ENCODE results near the gene DENND1A. TPM values are rescaled to one million over a fixed set of nuclear protein-coding genes. Genes with fewer than 3 reads are reported as not detected.

DENND1A gene
- polyA plus RNA-seq, 1 experiment = 16.2 TPM

DNA sequence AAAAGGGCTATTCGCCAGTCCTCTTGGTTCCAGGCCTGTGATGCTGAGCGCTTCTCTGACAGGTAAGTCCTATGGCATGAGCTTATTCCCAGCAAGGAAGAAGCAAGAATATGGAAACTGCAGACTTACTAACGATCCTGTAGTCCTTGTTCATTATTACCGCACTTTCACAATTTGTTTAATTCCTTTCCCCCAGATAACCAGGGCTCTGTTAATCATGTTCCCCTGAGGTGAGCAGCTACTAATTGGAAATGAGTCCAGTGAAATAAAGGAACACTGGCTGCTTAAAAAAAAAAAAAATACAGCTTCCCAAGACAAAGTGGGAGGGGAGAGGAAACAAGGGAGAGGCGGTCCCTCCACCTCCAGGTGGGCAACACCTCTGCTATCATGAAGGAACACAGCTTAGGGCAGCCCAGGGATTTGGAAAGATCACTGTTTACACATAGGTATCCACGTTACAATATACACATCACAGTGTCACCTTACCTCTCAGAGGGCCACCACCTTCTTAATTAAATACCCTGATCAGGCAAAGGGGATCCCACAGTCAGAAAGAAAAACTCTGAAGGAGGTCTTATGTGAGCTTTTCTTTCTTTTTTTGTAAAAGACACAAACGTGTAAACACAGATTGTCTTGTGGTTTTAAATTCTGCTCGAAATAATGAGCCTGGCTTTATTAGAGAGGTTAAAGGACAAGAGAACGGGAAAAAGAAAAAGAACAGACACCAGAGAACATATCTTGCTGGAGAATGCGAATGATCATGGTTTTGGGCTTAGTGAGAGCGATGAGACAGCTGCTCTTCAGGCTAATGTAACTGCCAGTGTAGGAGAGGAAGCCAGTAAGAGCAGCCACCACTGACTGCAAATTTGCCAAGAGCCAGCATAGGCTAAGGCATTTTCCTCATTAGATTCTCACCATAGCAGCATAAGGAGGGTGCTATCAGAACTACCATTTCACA is 315.3 kb downstream of the DENND1A start:
- POLR2A ChIA-PET = no interaction called here
- Histone ChIP-seq H3K9me3 (ENCODE audit: control insufficient read depth, insufficient read depth, low read length) (no peaks in the 10 kb centered on the region), H3K4me3 (ENCODE audit: low read depth, low read length) (no peak overlapping the region), H3K27ac (ENCODE audit: low read depth, low read length) (no peak overlapping the region), H3K27me3 (ENCODE audit: control insufficient read depth, insufficient read depth, low read length) (no peaks in the 10 kb centered on the region)
- no peak for DNase-seq (ENCODE audit: low read depth, low spot score)
- no peak for TF ChIP-seq CTCF (IDR thresholded peaks at IDR 0.05; ENCODE audit: low read depth, low read length)
- CTCF ChIA-PET = interaction anchor here (0.6 kb wide), 1 partner anchor 379 kb away, joined by 4 read pairs; no protein-coding TSS in a partner anchor

GRCh38 chr9:123611226-123611625 is 318.7 kb downstream of the DENND1A start:
- CTCF ChIA-PET = no interaction called here
- Histone ChIP-seq H3K27ac (ENCODE audit: low read depth, low read length) (no peak overlapping the region), H3K27me3 (ENCODE audit: control insufficient read depth, insufficient read depth, low read length) (no peaks in the 10 kb centered on the region), H3K4me3 (ENCODE audit: low read depth, low read length) (no peak overlapping the region), H3K9me3 (ENCODE audit: control insufficient read depth, insufficient read depth, low read length) (no peaks in the 10 kb centered on the region)
- DNase-seq (ENCODE audit: low read depth, low spot score) = no peak
- no peak for TF ChIP-seq CTCF (IDR thresholded peaks at IDR 0.05; ENCODE audit: low read depth, low read length)
- POLR2A ChIA-PET = no interaction called here

- Histone ChIP-seq H3K4me3 (ENCODE audit: low read depth, low read length) (no peak overlapping the region), H3K27ac (ENCODE audit: low read depth, low read length) (no peak overlapping the region), H3K27me3 (ENCODE audit: control insufficient read depth, insufficient read depth, low read length) (no peaks in the 10 kb centered on the region), H3K9me3 (ENCODE audit: control insufficient read depth, insufficient read depth, low read length) (no peaks in the 10 kb centered on the region)
- no peak for TF ChIP-seq CTCF (IDR thresholded peaks at IDR 0.05; ENCODE audit: low read depth, low read length)
- DNase-seq (ENCODE audit: low read depth, low spot score) = no peak
- CTCF ChIA-PET = no interaction called here
- POLR2A ChIA-PET = no interaction called here
These were observed 320.1 kb downstream of the DENND1A start for GRCh38 chr9:123609844-123610243.

DNA sequence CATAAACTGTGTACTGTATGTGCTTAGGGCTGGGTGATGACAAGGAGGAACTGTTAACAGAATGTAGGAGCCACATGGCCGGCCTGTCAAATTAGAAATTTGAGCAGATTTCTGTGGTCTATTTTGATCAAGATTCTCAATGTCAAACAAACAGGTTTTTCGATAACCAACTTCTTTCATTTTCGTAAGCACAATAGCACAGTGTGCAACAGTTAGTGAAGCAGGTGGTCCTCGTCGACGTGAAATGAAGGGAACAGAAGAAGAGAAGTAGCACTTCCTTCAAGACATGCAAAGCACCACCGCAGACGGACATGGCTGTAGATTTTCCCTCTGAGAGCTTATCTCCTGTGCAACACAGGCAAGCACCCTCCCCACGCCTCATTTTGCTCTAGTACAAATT is 321.8 kb downstream of the DENND1A start:
- POLR2A ChIA-PET = no interaction called here
- H3K27ac ChIP-seq (ENCODE audit: low read depth, low read length) = no peak overlapping the region
- H3K27me3 ChIP-seq (ENCODE audit: control insufficient read depth, insufficient read depth, low read length) = no peaks in the 10 kb centered on the region
- no peaks in the 10 kb centered on the region for H3K9me3 ChIP-seq (ENCODE audit: control insufficient read depth, insufficient read depth, low read length)
- H3K4me3 ChIP-seq (ENCODE audit: low read depth, low read length) = no peak overlapping the region
- TF ChIP-seq CTCF (IDR thresholded peaks at IDR 0.05; ENCODE audit: low read depth, low read length) = no peak
- no peak for DNase-seq (ENCODE audit: low read depth, low spot score)
- CTCF ChIA-PET = no interaction called here

DNA sequence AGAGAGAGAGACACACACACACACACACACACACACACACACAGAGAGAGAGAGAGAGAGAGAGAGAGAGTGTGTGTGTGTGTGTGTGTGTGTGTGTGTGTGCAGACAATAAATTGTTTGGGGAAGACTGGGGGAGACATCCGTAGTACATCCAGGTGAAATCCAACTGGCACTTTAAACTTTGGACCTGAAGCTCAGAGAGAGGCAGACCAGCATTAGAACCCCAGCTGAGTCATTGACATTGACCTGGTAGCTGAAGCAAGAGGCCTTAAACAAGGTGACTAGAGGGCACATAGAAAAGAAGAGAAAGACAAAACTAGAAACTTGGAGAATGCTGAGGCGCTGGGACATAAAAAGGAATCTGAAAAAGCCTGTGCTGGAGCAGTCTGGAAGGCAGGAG is 322.4 kb downstream of the DENND1A start:
- no peak for DNase-seq (ENCODE audit: low read depth, low spot score)
- Histone ChIP-seq H3K9me3 (ENCODE audit: control insufficient read depth, insufficient read depth, low read length) (no peaks in the 10 kb centered on the region), H3K4me3 (ENCODE audit: low read depth, low read length) (no peak overlapping the region), H3K27ac (ENCODE audit: low read depth, low read length) (no peak overlapping the region), H3K27me3 (ENCODE audit: control insufficient read depth, insufficient read depth, low read length) (no peaks in the 10 kb centered on the region)
- no peak for TF ChIP-seq CTCF (IDR thresholded peaks at IDR 0.05; ENCODE audit: low read depth, low read length)
- CTCF ChIA-PET = no interaction called here
- POLR2A ChIA-PET = no interaction called here
